Measurements from ENCODE around the gene SPACA9. TPM values are rescaled to one million over a fixed set of nuclear protein-coding genes. Genes with fewer than 3 reads are reported as not detected.

SPACA9 gene
- total and polyA plus RNA-seq, 4 donors: 10.5 to 25.1 (median 16.2) TPM

DNA sequence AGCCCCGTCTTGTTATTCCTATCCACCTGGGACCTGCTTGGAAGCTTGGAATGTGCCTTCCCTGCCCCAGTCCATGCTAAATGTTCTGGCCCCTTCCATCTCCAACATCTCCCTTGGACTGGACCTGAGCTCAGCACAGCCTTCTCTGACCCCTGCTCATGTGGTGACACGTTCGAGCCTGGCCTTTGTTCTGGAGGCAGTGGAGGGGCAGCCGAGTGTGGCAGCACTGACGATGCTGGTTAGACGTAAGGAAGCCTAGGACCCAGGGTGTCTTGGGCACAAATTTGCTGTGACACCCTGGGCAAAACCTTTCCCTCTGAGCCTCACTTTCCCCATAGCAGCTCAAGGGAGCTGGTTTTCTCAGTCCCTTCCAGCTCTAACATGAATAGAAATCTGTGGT, 3.9 kb downstream of the SPACA9 start:
- Histone ChIP-seq H3K9me3 (ENCODE audit: control insufficient read depth in 4 of 4, insufficient read depth in 3 of 4, low read length in 3 of 4) (no peaks in the 10 kb centered on the region), H3K27ac (ENCODE audit: low read depth in 1 of 2, low read length in 1 of 2) (no peak overlapping the region), H3K27me3 (ENCODE audit: control insufficient read depth in 3 of 3, insufficient read depth in 3 of 3, low read length in 2 of 3) (no peaks in the 10 kb centered on the region), H3K9ac (ENCODE audit: insufficient read depth in 1 of 2, low read length in 2 of 2) (no peak overlapping the region), H3K36me3 (ENCODE audit: control insufficient read depth in 4 of 4, insufficient read depth in 4 of 4, low read length in 4 of 4) (peaks cover 0 to 4% (median 4%) of the 10 kb centered on the region in 4 donors), H3K4me3 (no peak overlapping the region), H3K4me1 (ENCODE audit: control insufficient read depth in 5 of 5, insufficient read depth in 5 of 5, low read length in 5 of 5) (peaks cover 0 to 7% (median 0%) of the 10 kb centered on the region in 5 donors)
- no peak for TF ChIP-seq CTCF (IDR thresholded peaks at IDR 0.05; ENCODE audit: control extremely low read depth, extremely low read depth)
- DNase-seq (no peak), ATAC-seq (ENCODE audit: insufficient read depth, low FRiP score) (no peak)
- WGBS, 2 donors: 80 to 88% methylated on average over 6 of the region's 6 CpGs

GRCh38 chr9:132883349-132884294, 4.9 kb downstream of the SPACA9 start:
- Histone ChIP-seq H3K27me3 (ENCODE audit: control insufficient read depth in 3 of 3, insufficient read depth in 3 of 3, low read length in 2 of 3) (no peaks in the 10 kb centered on the region), H3K4me1 (ENCODE audit: control insufficient read depth in 5 of 5, insufficient read depth in 5 of 5, low read length in 5 of 5) (peaks cover 0 to 3% (median 0%) of the 10 kb centered on the region in 5 donors), H3K9me3 (ENCODE audit: control insufficient read depth in 4 of 4, insufficient read depth in 3 of 4, low read length in 3 of 4) (no peaks in the 10 kb centered on the region), H3K36me3 (ENCODE audit: control insufficient read depth in 4 of 4, insufficient read depth in 4 of 4, low read length in 4 of 4) (peaks cover 0 to 4% (median 4%) of the 10 kb centered on the region in 4 donors), H3K9ac (ENCODE audit: insufficient read depth in 1 of 2, low read length in 2 of 2) (no peak overlapping the region), H3K4me3 (no peak overlapping the region), H3K27ac (ENCODE audit: low read depth in 1 of 2, low read length in 1 of 2) (no peak overlapping the region)
- no peak for ATAC-seq (ENCODE audit: insufficient read depth, low FRiP score)
- no peak for DNase-seq
- WGBS, 2 donors: 92 to 93% methylated on average over 27 of the region's 27 CpGs
- no peak for TF ChIP-seq CTCF (IDR thresholded peaks at IDR 0.05; ENCODE audit: control extremely low read depth, extremely low read depth)

GRCh38 chr9:132885720-132886333, 7.1 kb downstream of the SPACA9 start:
- Histone ChIP-seq H3K9me3 (ENCODE audit: control insufficient read depth in 4 of 4, insufficient read depth in 3 of 4, low read length in 3 of 4) (no peaks in the 10 kb centered on the region), H3K27ac (ENCODE audit: low read depth in 1 of 2, low read length in 1 of 2) (no peak overlapping the region), H3K27me3 (ENCODE audit: control insufficient read depth in 3 of 3, insufficient read depth in 3 of 3, low read length in 2 of 3) (no peaks in the 10 kb centered on the region), H3K4me3 (no peak overlapping the region), H3K36me3 (ENCODE audit: control insufficient read depth in 4 of 4, insufficient read depth in 4 of 4, low read length in 4 of 4) (peaks cover 0 to 4% (median 4%) of the 10 kb centered on the region in 4 donors), H3K4me1 (ENCODE audit: control insufficient read depth in 5 of 5, insufficient read depth in 5 of 5, low read length in 5 of 5) (no peaks in the 10 kb centered on the region), H3K9ac (ENCODE audit: insufficient read depth in 1 of 2, low read length in 2 of 2) (no peak overlapping the region)
- WGBS, 2 donors: 33 to 43% methylated on average over 9 of the region's 9 CpGs
- ATAC-seq (ENCODE audit: insufficient read depth, low FRiP score): no peak
- TF ChIP-seq CTCF (IDR thresholded peaks at IDR 0.05; ENCODE audit: control extremely low read depth, extremely low read depth): no peak
- DNase-seq: peak in 1 of 3 donors; percentile 21
